ENCODE results near the gene SLC66A1.

Gene SLC66A1

DNA sequence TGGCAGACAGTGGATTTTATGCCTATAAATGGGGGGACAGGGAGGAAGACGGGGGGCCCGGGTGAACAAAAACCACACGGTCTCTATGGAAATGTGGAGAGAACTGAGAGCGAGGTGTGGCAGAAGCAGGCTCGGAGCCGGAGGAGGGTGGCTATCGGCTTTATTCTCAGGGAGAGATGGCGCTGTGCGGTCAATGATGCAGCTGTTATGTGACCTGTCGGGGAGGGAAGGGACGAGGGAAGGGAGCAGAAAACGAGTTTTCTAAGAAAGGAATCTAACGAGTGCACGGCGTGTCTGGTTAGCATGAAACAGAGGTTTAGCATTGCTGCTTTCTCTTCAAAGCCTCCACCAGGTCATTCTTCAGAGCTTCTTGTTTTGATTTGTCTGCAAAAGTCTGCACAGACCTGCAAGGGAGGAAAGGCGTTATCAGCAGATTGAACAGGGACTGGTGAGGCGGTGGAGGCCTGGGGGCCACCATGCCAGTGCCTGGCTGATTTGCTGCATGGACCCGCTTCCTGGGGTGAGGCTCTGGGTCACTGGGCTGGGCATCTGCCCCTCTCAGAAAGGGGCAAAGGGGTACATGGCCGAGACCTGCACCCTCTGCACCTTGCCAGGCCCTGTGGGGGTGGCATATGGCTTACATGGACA is 27.2 kb downstream of the SLC66A1 start:
- Histone ChIP-seq H3K9me3 (ENCODE audit: control insufficient read depth, insufficient read depth, low read length) (no peaks in the 10 kb centered on the region), H3K4me1 (ENCODE audit: insufficient read depth, low read length) (peaks cover 6% of the 10 kb centered on the region), H3K36me3 (ENCODE audit: insufficient read depth, low read length) (0 out of 2 replicates have a peak, but pooled peaks cover 4% of the 10 kb centered on the region), H3K9ac (ENCODE audit: low read depth, low read length) (no peak overlapping the region; the same call in 1 of the 2 replicates)

DNA sequence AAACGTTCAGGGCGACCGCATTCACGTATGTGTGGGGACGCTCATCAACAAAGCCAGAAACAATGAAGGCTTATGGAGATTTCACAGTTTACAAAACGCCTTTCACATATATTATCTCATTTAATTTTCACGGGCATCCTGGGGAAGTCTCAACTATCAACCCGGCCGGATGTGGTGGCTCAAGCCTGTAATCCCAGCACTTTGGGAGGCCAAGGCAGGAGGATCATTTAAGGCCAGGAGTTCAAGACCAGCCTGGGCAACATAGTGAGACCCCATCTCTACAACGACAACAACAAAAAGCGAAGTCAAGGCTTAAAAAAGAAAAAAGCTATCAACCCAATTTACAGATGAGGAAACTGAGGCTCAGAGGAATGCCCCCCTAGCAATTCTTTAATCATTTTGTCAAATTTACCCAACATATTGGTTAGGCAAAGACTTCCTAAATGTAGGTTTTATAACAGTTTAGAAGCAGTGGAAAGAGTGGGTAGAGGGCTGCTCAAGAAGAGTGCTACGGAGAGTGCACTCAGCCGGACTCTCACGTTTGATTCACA is 28.3 kb downstream of the SLC66A1 start:
- peaks cover 6% of the 10 kb centered on the region for H3K4me1 ChIP-seq (ENCODE audit: insufficient read depth, low read length)
- H3K9ac ChIP-seq (ENCODE audit: low read depth, low read length) = no peak overlapping the region
- H3K9me3 ChIP-seq (ENCODE audit: control insufficient read depth, insufficient read depth, low read length) = no peaks in the 10 kb centered on the region
- 0 out of 2 replicates have a peak, but pooled peaks cover 4% of the 10 kb centered on the region for H3K36me3 ChIP-seq (ENCODE audit: insufficient read depth, low read length)

DNA sequence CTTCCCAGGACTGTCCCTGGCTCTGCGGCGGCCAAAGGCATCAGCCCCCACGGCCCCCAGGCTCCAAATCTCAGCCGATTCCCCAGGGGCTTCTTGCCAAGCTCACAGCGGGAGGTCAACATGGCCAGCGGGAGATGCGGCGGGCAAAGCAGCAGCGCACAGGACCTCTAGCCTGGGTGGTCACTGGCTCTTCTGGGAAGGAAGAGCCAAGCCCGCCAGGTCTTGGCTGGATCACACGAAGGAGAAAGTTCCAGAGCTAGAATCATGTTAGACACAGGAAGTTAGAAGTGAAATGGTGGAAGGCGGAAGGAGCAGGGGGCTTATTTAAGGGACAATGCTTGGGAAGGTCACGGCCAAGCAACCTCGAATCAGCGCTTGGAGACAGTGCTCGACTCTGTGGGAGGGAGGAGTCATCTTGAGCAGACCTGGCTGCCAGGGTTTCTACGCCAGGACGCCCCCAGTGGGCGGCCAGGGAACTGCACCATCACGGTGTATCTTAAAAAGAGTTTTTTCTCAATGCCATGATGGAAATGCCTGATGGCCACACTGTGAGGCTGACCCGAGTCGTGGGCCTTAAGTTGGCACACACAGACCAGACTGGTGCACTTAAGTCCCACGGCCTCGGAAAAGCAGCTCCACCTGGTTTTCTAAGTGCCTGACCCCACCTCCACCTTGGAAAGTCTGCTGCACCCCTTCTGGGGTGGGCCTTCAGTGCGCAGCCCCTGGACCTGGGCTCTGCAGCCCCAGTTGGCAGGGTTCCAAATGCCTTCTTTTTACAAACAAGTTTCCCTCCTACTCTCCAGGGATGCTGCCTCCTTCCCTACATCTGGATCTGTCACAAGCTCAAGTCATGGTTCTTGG is 29.3 kb downstream of the SLC66A1 start:
- Histone ChIP-seq H3K4me1 (ENCODE audit: insufficient read depth, low read length) (peaks cover 6% of the 10 kb centered on the region), H3K36me3 (ENCODE audit: insufficient read depth, low read length) (0 out of 2 replicates have a peak, but pooled peaks cover 4% of the 10 kb centered on the region), H3K9ac (ENCODE audit: low read depth, low read length) (0 out of 2 replicates have a peak overlapping the region, but pooled peaks have one; percentile 36), H3K9me3 (ENCODE audit: control insufficient read depth, insufficient read depth, low read length) (no peaks in the 10 kb centered on the region)

DNA sequence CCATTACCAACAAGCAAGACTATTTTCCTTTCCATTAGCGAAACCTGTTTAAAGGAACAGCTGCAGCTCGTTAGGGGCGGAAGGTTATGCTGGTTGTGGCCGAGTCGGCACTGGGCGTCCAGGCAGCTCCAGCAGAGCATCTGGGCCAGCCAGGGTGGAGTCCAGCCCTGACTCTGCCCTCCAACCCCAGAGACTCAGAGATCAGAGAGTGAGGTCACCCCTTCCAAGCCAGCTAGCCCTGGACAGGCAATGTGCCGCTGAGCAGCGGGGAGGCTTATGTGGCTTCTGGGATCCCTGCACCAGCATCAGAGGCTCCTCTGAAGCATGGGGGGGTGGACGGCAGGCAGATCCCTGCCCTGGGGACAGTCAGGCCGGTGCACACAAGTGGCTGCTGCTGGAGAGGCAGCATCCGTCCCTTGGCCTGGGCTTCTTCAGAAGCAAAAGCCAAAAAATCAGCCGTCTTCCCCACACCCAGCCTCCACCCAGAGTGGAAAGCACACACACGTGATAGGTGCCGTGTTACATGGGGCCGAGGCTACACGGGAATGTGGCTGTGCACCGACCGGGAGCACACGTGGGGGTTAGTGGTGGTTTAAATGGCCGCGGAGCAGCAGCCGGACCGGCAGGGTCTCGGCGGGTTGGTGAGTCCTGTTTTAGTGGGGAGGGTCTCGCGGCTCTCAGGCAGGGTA is 30.1 kb downstream of the SLC66A1 start:
- Histone ChIP-seq H3K4me1 (ENCODE audit: insufficient read depth, low read length) (peaks cover 6% of the 10 kb centered on the region), H3K9ac (ENCODE audit: low read depth, low read length) (no peak overlapping the region), H3K9me3 (ENCODE audit: control insufficient read depth, insufficient read depth, low read length) (no peaks in the 10 kb centered on the region), H3K36me3 (ENCODE audit: insufficient read depth, low read length) (0 out of 2 replicates have a peak, but pooled peaks cover 4% of the 10 kb centered on the region)

DNA sequence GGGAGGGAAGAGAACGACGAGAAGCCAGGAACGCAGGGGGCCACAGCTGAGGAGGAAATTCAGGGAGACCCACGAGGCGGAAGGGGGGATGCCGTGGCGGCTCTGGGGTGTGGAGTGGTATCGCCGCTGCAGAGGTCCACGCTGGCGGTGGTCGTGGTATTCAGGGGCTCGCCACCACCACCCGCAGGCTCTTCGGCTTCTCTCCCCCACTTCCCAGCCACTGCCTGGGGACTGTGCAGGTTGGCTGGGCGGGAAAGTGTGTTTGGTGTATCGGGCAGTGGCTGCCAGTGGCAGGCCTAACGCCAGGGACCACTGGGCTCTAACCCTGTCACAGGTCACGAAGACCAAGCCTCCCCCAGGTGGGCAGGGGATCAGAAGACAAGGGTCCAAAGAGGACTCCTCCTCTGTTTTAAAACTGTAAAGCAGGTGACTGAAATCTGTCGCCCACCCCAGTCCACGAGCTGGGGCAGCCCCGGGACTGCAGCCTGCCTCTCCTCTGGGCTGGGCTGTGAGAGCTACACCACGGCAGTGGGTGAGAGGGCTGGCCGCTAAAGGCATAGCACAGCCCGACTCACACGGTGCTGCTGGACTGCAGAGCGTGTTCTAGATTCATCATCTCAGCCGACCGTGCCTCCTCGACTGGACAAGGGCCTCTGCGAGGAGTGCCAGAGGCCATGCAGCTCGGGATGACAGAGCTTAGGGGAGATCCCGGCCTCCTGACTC is 30.9 kb downstream of the SLC66A1 start:
- H3K4me1 ChIP-seq (ENCODE audit: insufficient read depth, low read length) = peaks cover 6% of the 10 kb centered on the region
- H3K36me3 ChIP-seq (ENCODE audit: insufficient read depth, low read length) = 0 out of 2 replicates have a peak, but pooled peaks cover 4% of the 10 kb centered on the region
- H3K9ac ChIP-seq (ENCODE audit: low read depth, low read length) = no peak overlapping the region
- H3K9me3 ChIP-seq (ENCODE audit: control insufficient read depth, insufficient read depth, low read length) = no peaks in the 10 kb centered on the region

DNA sequence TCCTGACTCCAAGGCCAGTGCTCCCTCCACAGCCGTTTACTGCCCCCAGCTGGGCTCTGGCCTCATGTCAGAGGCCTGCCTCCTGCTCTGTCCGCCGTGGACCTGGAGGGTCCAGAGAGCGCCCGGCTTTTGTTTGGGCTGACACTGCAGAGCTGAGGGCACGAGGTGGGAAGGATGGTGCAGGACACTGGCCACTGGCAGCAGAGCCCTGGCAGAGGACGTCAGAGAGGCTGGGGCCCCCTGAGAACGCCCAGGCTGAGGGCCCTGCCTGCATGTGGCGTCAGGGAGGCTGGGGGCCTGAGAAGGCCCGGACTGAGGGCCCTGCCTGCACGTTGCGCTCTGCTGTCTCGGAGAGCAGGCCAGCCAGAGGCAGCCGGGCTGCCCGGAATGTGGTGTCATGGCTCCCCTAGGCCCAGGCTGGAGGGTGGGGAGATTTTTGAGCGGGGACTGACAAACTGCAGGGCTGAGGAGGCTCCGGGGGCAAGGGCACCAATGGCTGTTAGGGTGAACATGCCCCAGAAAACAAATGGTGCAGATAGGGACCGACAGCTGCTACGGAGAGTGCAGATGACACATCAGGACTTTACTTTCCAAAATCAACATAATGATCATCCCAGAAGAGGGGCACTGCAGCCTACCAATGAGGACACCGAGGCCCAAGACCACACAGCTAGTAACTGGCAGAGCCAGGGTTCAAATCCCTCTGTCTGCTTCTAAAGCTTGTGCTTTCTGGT is 31.7 kb downstream of the SLC66A1 start:
- Histone ChIP-seq H3K36me3 (ENCODE audit: insufficient read depth, low read length) (peaks cover 6% of the 10 kb centered on the region), H3K4me1 (ENCODE audit: insufficient read depth, low read length) (peaks cover 6% of the 10 kb centered on the region), H3K9me3 (ENCODE audit: control insufficient read depth, insufficient read depth, low read length) (no peaks in the 10 kb centered on the region), H3K9ac (ENCODE audit: low read depth, low read length) (no peak overlapping the region)

DNA sequence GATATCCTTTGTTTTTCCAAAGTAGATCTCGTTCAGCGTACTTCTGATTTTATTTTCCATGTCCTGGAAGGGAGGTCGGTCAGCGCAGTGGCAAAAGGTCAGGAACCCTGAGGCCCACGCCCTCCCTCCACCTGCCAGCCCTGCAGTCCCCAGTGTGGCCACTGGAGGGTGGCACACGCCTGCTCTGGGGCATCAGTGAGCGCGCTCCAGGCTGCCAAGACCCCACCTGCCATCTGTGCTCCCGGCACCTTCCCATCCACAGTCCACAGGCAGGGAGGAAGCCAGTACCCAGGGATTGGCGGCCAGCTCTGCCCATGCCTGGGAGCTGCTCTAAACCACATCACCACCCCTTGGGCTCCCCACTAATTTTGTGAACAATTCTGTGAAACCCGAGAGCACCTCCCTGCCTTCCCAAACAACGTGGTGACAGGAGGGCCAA is 32.3 kb downstream of the SLC66A1 start:
- no peaks in the 10 kb centered on the region for H3K9me3 ChIP-seq (ENCODE audit: control insufficient read depth, insufficient read depth, low read length)
- peaks cover 10% of the 10 kb centered on the region for H3K36me3 ChIP-seq (ENCODE audit: insufficient read depth, low read length)
- H3K9ac ChIP-seq (ENCODE audit: low read depth, low read length) = no peak overlapping the region
- H3K4me1 ChIP-seq (ENCODE audit: insufficient read depth, low read length) = peaks cover 6% of the 10 kb centered on the region

DNA sequence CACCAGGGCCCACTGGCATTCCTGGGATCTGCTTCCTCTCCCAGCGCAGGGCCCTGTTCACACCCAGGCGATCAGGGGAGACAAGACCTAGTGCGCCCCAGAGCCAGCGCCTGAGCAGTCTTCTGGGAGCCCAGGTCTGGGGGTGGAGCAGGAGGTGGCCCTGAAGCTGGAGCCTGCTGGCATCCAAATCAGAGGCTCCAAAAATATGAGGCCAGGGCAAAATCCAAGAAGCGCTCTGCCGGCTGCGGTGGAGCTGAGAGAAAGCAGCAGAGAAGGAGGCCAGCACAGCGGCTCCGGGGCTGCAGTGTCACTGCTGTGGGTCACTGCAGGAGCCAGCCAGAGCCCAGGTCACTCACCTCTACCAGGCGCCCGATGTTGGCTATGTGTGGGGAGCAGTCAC is 32.7 kb downstream of the SLC66A1 start:
- Histone ChIP-seq H3K4me1 (ENCODE audit: insufficient read depth, low read length) (peaks cover 6% of the 10 kb centered on the region), H3K36me3 (ENCODE audit: insufficient read depth, low read length) (peaks cover 10% of the 10 kb centered on the region), H3K9ac (ENCODE audit: low read depth, low read length) (no peak overlapping the region), H3K9me3 (ENCODE audit: control insufficient read depth, insufficient read depth, low read length) (no peaks in the 10 kb centered on the region)

DNA sequence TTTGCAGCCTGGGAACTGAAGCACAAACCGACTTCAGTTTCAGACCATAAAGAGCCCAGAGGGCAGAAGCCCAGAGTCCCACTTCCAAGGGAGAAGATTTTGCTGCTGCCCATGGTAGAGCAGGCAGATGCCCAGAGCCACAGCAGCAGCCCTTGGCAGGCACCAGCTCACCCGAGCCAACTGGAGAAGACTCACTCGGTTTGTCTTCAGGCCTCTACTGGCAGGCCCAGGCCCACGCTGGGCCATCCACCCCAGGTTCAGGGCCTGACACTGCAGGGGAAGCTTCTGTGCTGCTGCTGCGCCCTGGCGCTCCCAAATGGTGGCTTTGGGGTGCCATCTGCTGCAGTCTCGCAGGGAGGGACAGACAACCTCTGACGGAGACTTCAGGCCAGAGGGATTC is 33.3 kb downstream of the SLC66A1 start:
- Histone ChIP-seq H3K4me1 (ENCODE audit: insufficient read depth, low read length) (peaks cover 6% of the 10 kb centered on the region), H3K9me3 (ENCODE audit: control insufficient read depth, insufficient read depth, low read length) (no peaks in the 10 kb centered on the region), H3K9ac (ENCODE audit: low read depth, low read length) (no peak overlapping the region), H3K36me3 (ENCODE audit: insufficient read depth, low read length) (peaks cover 10% of the 10 kb centered on the region)

DNA sequence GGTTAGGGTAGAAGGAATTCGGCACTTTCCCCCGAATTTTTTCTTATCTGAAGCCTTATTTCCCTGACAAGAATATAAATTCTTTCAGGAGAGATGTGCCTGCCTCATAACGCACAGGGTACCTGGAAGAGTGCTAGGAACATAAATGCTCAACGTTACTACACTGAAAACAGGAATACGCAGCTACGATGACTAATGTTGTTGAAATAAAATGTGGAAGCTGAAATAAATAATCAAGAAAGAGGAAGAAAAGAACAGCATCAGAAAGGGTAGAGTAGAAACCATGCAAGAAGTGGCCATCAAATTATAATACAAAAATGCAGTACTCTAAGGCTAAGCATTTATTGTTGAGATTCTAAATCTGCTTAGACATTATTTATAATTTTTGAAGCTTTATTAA is 33.9 kb downstream of the SLC66A1 start:
- Histone ChIP-seq H3K9ac (ENCODE audit: low read depth, low read length) (no peak overlapping the region), H3K36me3 (ENCODE audit: insufficient read depth, low read length) (peaks cover 10% of the 10 kb centered on the region), H3K4me1 (ENCODE audit: insufficient read depth, low read length) (peaks cover 3% of the 10 kb centered on the region), H3K9me3 (ENCODE audit: control insufficient read depth, insufficient read depth, low read length) (no peaks in the 10 kb centered on the region)

DNA sequence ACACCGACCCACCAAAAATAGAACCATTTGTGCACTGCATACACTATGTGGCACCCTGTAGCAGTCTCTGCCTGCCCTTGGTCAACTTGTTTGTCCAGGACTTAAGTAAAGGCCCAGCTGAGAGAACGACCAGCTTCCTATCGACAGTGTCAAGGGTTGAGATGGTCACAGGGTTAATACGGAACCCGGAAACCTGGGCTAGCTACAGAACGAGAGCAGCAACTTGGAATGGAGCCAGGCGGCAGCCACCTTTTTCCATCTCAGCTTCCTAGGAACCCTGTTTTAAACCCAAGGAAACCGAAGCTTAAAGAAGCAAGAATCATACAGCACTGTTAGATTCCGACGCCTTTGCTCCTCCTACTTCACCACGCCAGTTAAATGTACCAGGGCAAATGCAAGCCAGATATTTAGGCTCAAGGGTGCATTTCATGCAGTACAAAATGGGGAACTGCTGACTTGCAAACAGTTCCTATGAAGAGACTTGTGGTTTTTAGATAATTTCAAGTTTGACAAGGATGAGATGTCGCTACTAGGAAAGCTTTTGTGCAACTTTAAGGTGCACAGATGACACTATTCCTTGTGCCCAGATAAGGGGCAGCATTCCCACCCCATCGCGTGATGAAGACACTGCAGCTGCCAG is 35.5 kb downstream of the SLC66A1 start:
- no peaks in the 10 kb centered on the region for H3K4me1 ChIP-seq (ENCODE audit: insufficient read depth, low read length)
- H3K9me3 ChIP-seq (ENCODE audit: control insufficient read depth, insufficient read depth, low read length) = no peaks in the 10 kb centered on the region
- H3K9ac ChIP-seq (ENCODE audit: low read depth, low read length) = no peak overlapping the region
- H3K36me3 ChIP-seq (ENCODE audit: insufficient read depth, low read length) = peaks cover 10% of the 10 kb centered on the region

DNA sequence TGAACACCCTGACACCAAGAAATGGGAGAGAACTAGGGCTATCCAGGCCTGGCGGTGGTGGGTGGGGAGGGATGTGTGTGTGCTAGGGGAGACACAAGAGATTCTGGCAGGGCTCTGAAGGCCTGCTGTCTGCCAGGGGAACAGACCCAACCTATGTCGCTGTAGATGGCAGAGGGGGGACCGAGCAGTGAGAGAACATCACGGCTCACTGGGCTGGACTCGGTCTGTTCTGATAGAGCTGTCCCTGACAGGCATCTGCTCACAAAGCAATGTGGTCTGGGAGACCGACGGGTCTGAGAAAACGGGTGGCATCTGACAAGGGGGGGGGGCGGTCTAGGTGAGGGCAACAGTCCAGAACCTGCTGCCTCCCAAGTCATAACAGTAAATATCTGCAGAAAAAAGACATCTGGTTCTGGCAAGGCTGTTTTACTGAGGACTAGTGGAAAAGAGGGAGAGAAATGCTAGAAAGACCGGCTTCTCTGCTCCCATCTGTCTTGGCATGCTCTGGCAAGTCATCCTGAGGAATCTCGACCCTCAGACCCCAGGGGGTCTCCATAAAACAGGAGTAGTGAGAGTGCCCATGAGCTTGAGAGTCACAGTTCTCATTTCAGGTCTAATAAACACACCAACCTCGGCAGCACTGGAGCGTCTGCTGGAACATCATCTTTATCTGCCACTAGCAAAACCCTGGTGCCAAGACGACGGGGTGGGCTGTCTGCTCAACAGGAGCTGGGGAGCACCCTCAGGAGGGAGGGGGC is 36.5 kb downstream of the SLC66A1 start:
- Histone ChIP-seq H3K9me3 (ENCODE audit: control insufficient read depth, insufficient read depth, low read length) (no peaks in the 10 kb centered on the region), H3K9ac (ENCODE audit: low read depth, low read length) (no peak overlapping the region), H3K4me1 (ENCODE audit: insufficient read depth, low read length) (no peaks in the 10 kb centered on the region; the same call in 1 of the 2 replicates), H3K36me3 (ENCODE audit: insufficient read depth, low read length) (peaks cover 10% of the 10 kb centered on the region)
